SU-DHL-6 (cell line): ENCODE measurements around the gene STK39.

Experiments
- CTCF ChIP-seq: fragments of 200-600 bp; sonication (generic); IDR thresholded peaks from one replicate; pipeline ENCODE4 v1.5.1; 2017; ENCODE audit warnings: antibody characterized with exemption, mild to moderate bottlenecking, low read length, moderate library complexity; ENCODE audit not compliant: insufficient read depth, poor library complexity, severe bottlenecking
- EZH2phosphoT487 ChIP-seq: fragments of 200-600 bp; sonication (generic), shearing (Covaris generic); conservative IDR thresholded peaks from 2 replicates; pipeline ENCODE4 v1.6.1; 2018; ENCODE audit warnings: mild to moderate bottlenecking, antibody characterized with exemption, low read length, moderate library complexity, mixed read lengths

GRCh38 chr2:168188002-168188401 lies 59.4 kb downstream of the STK39 start:
- TF ChIP-seq EZH2phosphoT487 (no peak), CTCF (no peak)
